ENCODE data around the gene PTX4.

PTX4 gene

DNA sequence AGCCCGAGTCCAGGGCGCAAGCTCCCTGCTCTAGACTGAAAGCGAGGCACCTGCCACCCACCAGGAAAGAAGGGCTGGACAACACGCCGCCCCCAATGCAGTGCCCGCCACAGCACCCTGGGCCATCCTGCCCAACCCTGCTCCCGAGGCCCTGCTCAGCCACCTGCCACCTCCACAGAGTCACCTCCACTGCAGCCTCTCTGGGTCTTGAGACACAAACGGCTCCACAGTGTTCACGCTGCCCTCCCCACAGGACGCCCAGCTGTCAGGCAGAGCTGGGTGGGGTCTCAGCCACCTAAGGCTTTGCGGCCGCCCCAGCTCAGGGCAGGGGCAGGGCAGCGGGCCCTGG, 23.2 kb downstream of the PTX4 start:
- TF ChIP-seq Cebpa-rat (IDR thresholded peaks at IDR 0.05): no peak
- no peak overlapping the region for H3K4me2 ChIP-seq
- H4K20me1 ChIP-seq: peaks cover 59% of the 10 kb centered on the region
- peaks cover 59% of the 10 kb centered on the region for H3K4me1 ChIP-seq
- H3K4me3 ChIP-seq: no peak overlapping the region
- peaks cover 67% of the 10 kb centered on the region for H3K36me3 ChIP-seq
- H3K9me3 ChIP-seq: no peaks in the 10 kb centered on the region
- H3K27ac ChIP-seq: peak overlapping the region; percentile 99
- H3K27me3 ChIP-seq: no peaks in the 10 kb centered on the region
- H3K9ac ChIP-seq: no peak overlapping the region

- Histone ChIP-seq H3K4me1 (peaks cover 59% of the 10 kb centered on the region), H3K4me2 (no peak overlapping the region), H4K20me1 (peaks cover 64% of the 10 kb centered on the region), H3K36me3 (peaks cover 72% of the 10 kb centered on the region), H3K27ac (peak overlapping the region; percentile 99), H3K9ac (0 out of 2 replicates have a peak overlapping the region, but pooled peaks have one; percentile 29), H3K27me3 (no peaks in the 10 kb centered on the region), H3K4me3 (no peak overlapping the region), H3K9me3 (no peaks in the 10 kb centered on the region)
- TF ChIP-seq Cebpa-rat (IDR thresholded peaks at IDR 0.05): no peak
These were observed 23.7 kb downstream of the PTX4 start for GRCh38 chr16:1464894-1465566.

DNA sequence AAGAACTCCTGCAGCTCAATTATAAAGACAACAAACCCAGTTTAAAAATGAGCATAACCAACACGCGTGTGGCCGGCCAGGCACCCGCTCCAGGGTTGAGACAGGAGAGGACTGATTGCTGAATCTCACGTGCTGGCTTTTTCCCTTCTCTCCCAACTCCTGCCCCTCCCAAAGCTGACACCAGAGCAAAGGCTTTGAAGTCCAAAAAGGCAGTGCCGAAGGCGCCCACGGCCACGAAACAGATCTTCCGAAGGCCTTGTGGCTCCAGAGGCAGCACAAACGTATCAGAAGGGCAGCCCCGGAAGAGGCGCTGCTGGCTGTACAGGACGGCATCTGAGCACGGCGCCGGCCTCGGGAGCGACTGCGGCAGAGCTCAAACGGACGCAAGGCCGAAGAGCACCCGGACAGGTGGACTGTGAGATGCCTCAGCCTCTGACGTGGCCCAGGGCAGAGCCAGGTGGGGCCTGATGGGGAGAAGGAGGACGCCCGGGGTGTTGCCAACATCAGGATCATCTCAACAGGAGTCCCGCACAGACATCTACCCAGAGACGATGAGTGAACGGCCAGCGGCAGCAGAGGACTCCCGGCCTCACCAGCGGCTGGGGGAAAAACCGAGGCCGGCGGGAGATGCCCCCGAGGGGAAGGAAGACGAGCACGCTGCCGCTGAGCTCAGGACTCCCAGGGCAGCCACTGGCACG, 24.4 kb downstream of the PTX4 start:
- Histone ChIP-seq H3K4me1 (peaks cover 62% of the 10 kb centered on the region), H3K9ac (peak overlapping the region; percentile 29; the same call in 1 of the 2 replicates), H3K27me3 (no peaks in the 10 kb centered on the region), H3K9me3 (no peaks in the 10 kb centered on the region), H3K4me3 (no peak overlapping the region), H3K36me3 (peaks cover 76% of the 10 kb centered on the region), H3K27ac (peak overlapping the region; percentile 99), H4K20me1 (peaks cover 69% of the 10 kb centered on the region), H3K4me2 (no peak overlapping the region)
- no peak for TF ChIP-seq Cebpa-rat (IDR thresholded peaks at IDR 0.05)

DNA sequence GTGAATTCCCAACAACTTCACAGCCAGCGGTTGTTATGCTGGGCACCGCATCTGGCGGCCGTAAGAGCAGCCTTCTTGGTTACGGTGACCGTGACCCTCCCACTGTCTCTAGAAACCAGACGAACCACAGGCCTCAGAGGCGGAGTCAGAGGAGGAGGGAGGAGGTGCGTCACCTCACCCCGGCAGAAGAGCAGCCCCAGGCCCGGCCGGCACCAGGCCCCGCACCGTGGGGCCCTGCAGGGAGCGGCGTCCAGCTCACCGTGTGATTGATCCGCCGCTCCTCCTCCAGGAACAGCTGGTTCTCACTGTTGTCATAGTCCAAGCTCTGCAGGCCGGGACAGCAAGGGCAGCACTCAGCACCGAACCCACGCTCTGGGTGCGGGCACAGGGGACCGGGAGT, 27.6 kb downstream of the PTX4 start:
- H3K4me1 ChIP-seq: peaks cover 62% of the 10 kb centered on the region
- TF ChIP-seq Cebpa-rat (IDR thresholded peaks at IDR 0.05): no peak
- 0 out of 2 replicates have a peak overlapping the region, but pooled peaks have one; percentile 84 for H3K27ac ChIP-seq
- H3K4me2 ChIP-seq: 0 out of 2 replicates have a peak overlapping the region, but pooled peaks have one; percentile 93
- peaks cover 96% of the 10 kb centered on the region for H4K20me1 ChIP-seq
- H3K9me3 ChIP-seq: no peaks in the 10 kb centered on the region
- H3K27me3 ChIP-seq: no peaks in the 10 kb centered on the region
- no peak overlapping the region for H3K4me3 ChIP-seq
- no peak overlapping the region for H3K9ac ChIP-seq
- H3K36me3 ChIP-seq: peaks cover 90% of the 10 kb centered on the region

- TF ChIP-seq Cebpa-rat (IDR thresholded peaks at IDR 0.05): no peak
- Histone ChIP-seq H3K4me2 (peak overlapping the region; percentile 93), H3K4me1 (peaks cover 62% of the 10 kb centered on the region)
These were observed 28.1 kb downstream of the PTX4 start for GRCh38 chr16:1460602-1461138.

GRCh38 chr16:1459967-1460366, 28.8 kb downstream of the PTX4 start:
- Histone ChIP-seq H3K36me3 (peaks cover 90% of the 10 kb centered on the region), H3K4me1 (peaks cover 65% of the 10 kb centered on the region)
- TF ChIP-seq Cebpa-rat (IDR thresholded peaks at IDR 0.05): no peak

More at GRCh38 chr16:1460602-1461138, 28.1 kb downstream of the PTX4 start:
- Histone ChIP-seq H3K9ac (no peak overlapping the region), H4K20me1 (peaks cover 96% of the 10 kb centered on the region), H3K27ac (peak overlapping the region; percentile 84), H3K36me3 (peaks cover 90% of the 10 kb centered on the region), H3K4me3 (no peak overlapping the region), H3K27me3 (no peaks in the 10 kb centered on the region), H3K9me3 (no peaks in the 10 kb centered on the region)

GRCh38 chr16:1458977-1459341, 29.8 kb downstream of the PTX4 start:
- peak overlapping the region; percentile 70 for H3K9ac ChIP-seq
- peaks cover 90% of the 10 kb centered on the region for H3K36me3 ChIP-seq
- H3K27me3 ChIP-seq: no peaks in the 10 kb centered on the region
- TF ChIP-seq Cebpa-rat (IDR thresholded peaks at IDR 0.05): no peak
- H3K4me1 ChIP-seq: peaks cover 75% of the 10 kb centered on the region
- peak overlapping the region; percentile 84 for H3K27ac ChIP-seq
- peaks cover 80% of the 10 kb centered on the region for H4K20me1 ChIP-seq
- peak overlapping the region; percentile 93 for H3K4me2 ChIP-seq
- no peak overlapping the region for H3K4me3 ChIP-seq
- H3K9me3 ChIP-seq: no peaks in the 10 kb centered on the region

More at GRCh38 chr16:1459967-1460366, 28.8 kb downstream of the PTX4 start:
- peak overlapping the region; percentile 84 for H3K27ac ChIP-seq
- peaks cover 89% of the 10 kb centered on the region for H4K20me1 ChIP-seq
- no peaks in the 10 kb centered on the region for H3K9me3 ChIP-seq
- H3K4me3 ChIP-seq: no peak overlapping the region
- H3K9ac ChIP-seq: peak overlapping the region; percentile 70
- H3K27me3 ChIP-seq: no peaks in the 10 kb centered on the region
- H3K4me2 ChIP-seq: peak overlapping the region; percentile 93

- H4K20me1 ChIP-seq: peaks cover 76% of the 10 kb centered on the region
- H3K27ac ChIP-seq: peak overlapping the region; percentile 84
- no peak for TF ChIP-seq Cebpa-rat (IDR thresholded peaks at IDR 0.05)
These were observed 30.3 kb downstream of the PTX4 start for GRCh38 chr16:1458336-1458976.

GRCh38 chr16:1457489-1458245, 31.1 kb downstream of the PTX4 start:
- Histone ChIP-seq H4K20me1 (peaks cover 68% of the 10 kb centered on the region), H3K36me3 (peaks cover 90% of the 10 kb centered on the region), H3K4me3 (peak overlapping the region; percentile 31; the same call in 1 of the 2 replicates), H3K4me2 (peak overlapping the region; percentile 93), H3K4me1 (peaks cover 83% of the 10 kb centered on the region), H3K9ac (peak overlapping the region; percentile 70), H3K9me3 (no peaks in the 10 kb centered on the region), H3K27ac (peak overlapping the region; percentile 84), H3K27me3 (no peaks in the 10 kb centered on the region)
- no peak for TF ChIP-seq Cebpa-rat (IDR thresholded peaks at IDR 0.05)

More at GRCh38 chr16:1458336-1458976, 30.3 kb downstream of the PTX4 start:
- H3K9me3 ChIP-seq: no peaks in the 10 kb centered on the region
- H3K4me1 ChIP-seq: peaks cover 80% of the 10 kb centered on the region
- H3K9ac ChIP-seq: peak overlapping the region; percentile 70
- no peaks in the 10 kb centered on the region for H3K27me3 ChIP-seq
- peak overlapping the region; percentile 93 for H3K4me2 ChIP-seq
- no peak overlapping the region for H3K4me3 ChIP-seq
- H3K36me3 ChIP-seq: peaks cover 90% of the 10 kb centered on the region

Data from BLaER1 (cell line).